ENCODE data around the gene TKFC.

The TKFC gene

GRCh38 chr11:61343792-61344745 is 11.0 kb downstream of the TKFC start:
- no peak overlapping the region for H3K4me3 Mint-ChIP-seq
- H3K36me3 Mint-ChIP-seq (ENCODE audit: insufficient read depth) = no peaks in the 10 kb centered on the region
- DNase-seq (no peak), ATAC-seq (replicated peaks) (no peak)
- peaks cover 0 to 2% of the 10 kb centered on the region in 2 donors for H3K4me1 Mint-ChIP-seq (ENCODE audit: low read depth in 2 of 2)
- H3K9me3 Mint-ChIP-seq = no peaks in the 10 kb centered on the region
- peak overlapping the region in 1 of 2 donors; percentile 44 for H3K27ac Mint-ChIP-seq
- no peaks in the 10 kb centered on the region for H3K27me3 Mint-ChIP-seq

- H3K27me3 Mint-ChIP-seq = no peaks in the 10 kb centered on the region
- no peak overlapping the region for H3K4me3 Mint-ChIP-seq
- DNase-seq (no peak), ATAC-seq (replicated peaks) (no peak)
- H3K9me3 Mint-ChIP-seq = no peaks in the 10 kb centered on the region
- peaks cover 5% of the 10 kb centered on the region for H3K36me3 Mint-ChIP-seq (ENCODE audit: insufficient read depth)
- peaks cover 0 to 2% of the 10 kb centered on the region in 2 donors for H3K4me1 Mint-ChIP-seq (ENCODE audit: low read depth in 2 of 2)
- no peak overlapping the region for H3K27ac Mint-ChIP-seq
Measured at GRCh38 chr11:61345170-61345610, 12.2 kb downstream of the TKFC start.

- no peaks in the 10 kb centered on the region for H3K9me3 Mint-ChIP-seq
- H3K4me3 Mint-ChIP-seq = no peak overlapping the region
- H3K36me3 Mint-ChIP-seq (ENCODE audit: insufficient read depth) = peaks cover 6% of the 10 kb centered on the region
- H3K27me3 Mint-ChIP-seq = no peaks in the 10 kb centered on the region
- DNase-seq (no peak), ATAC-seq (replicated peaks) (no peak)
- H3K27ac Mint-ChIP-seq = peak overlapping the region; percentile 25 to 72
- peaks cover 0 to 2% of the 10 kb centered on the region in 2 donors for H3K4me1 Mint-ChIP-seq (ENCODE audit: low read depth in 2 of 2)
Measured at GRCh38 chr11:61345954-61346843, 13.2 kb downstream of the TKFC start.

GRCh38 chr11:61347916-61348461 is 15.0 kb downstream of the TKFC start:
- H3K4me3 Mint-ChIP-seq = no peak overlapping the region

GRCh38 chr11:61349189-61349751 is 16.2 kb downstream of the TKFC start:
- ATAC-seq (replicated peaks) (no peak), DNase-seq (no peak)
- H3K9me3 Mint-ChIP-seq = no peaks in the 10 kb centered on the region
- H3K27me3 Mint-ChIP-seq = no peaks in the 10 kb centered on the region
- no peak overlapping the region for H3K4me3 Mint-ChIP-seq
- peaks cover 2 to 4% of the 10 kb centered on the region in 2 donors for H3K4me1 Mint-ChIP-seq (ENCODE audit: low read depth in 2 of 2)
- H3K27ac Mint-ChIP-seq = no peak overlapping the region
- H3K36me3 Mint-ChIP-seq (ENCODE audit: insufficient read depth) = peaks cover 22% of the 10 kb centered on the region

More at GRCh38 chr11:61347916-61348461, 15.0 kb downstream of the TKFC start:
- Mint-ChIP-seq H3K9me3 (no peaks in the 10 kb centered on the region), H3K4me1 (ENCODE audit: low read depth in 2 of 2) (peaks cover 0 to 2% of the 10 kb centered on the region in 2 donors), H3K27ac (no peak overlapping the region), H3K27me3 (no peaks in the 10 kb centered on the region), H3K36me3 (ENCODE audit: insufficient read depth) (peaks cover 19% of the 10 kb centered on the region)
- no peak for DNase-seq
- peak; percentile 29 for ATAC-seq (replicated peaks)

GRCh38 chr11:61349916-61350315 is 16.9 kb downstream of the TKFC start:
- Mint-ChIP-seq H3K36me3 (ENCODE audit: insufficient read depth) (peaks cover 22% of the 10 kb centered on the region), H3K4me1 (ENCODE audit: low read depth in 2 of 2) (peaks cover 2 to 4% of the 10 kb centered on the region in 2 donors), H3K4me3 (no peak overlapping the region), H3K27me3 (no peaks in the 10 kb centered on the region), H3K27ac (no peak overlapping the region), H3K9me3 (no peaks in the 10 kb centered on the region)
- ATAC-seq (replicated peaks) (no peak), DNase-seq (no peak)

GRCh38 chr11:61350336-61350735 is 17.3 kb downstream of the TKFC start:
- peak overlapping the region in 1 of 2 donors; percentile 19 for H3K27ac Mint-ChIP-seq

GRCh38 chr11:61350803-61351202 is 17.8 kb downstream of the TKFC start:
- no peaks in the 10 kb centered on the region for H3K27me3 Mint-ChIP-seq
- ATAC-seq (replicated peaks) (no peak), DNase-seq (no peak)
- H3K36me3 Mint-ChIP-seq (ENCODE audit: insufficient read depth) = peaks cover 29% of the 10 kb centered on the region
- no peak overlapping the region for H3K4me3 Mint-ChIP-seq
- no peaks in the 10 kb centered on the region for H3K9me3 Mint-ChIP-seq
- H3K27ac Mint-ChIP-seq = peak overlapping the region in 1 of 2 donors; percentile 19
- H3K4me1 Mint-ChIP-seq (ENCODE audit: low read depth in 2 of 2) = peaks cover 2 to 4% of the 10 kb centered on the region in 2 donors

More at GRCh38 chr11:61350336-61350735, 17.3 kb downstream of the TKFC start:
- DNase-seq (no peak), ATAC-seq (replicated peaks) (no peak)
- Mint-ChIP-seq H3K9me3 (no peaks in the 10 kb centered on the region), H3K36me3 (ENCODE audit: insufficient read depth) (peaks cover 25% of the 10 kb centered on the region), H3K27me3 (no peaks in the 10 kb centered on the region), H3K4me3 (no peak overlapping the region), H3K4me1 (ENCODE audit: low read depth in 2 of 2) (peaks cover 2 to 4% of the 10 kb centered on the region in 2 donors)

GRCh38 chr11:61352038-61352437 is 19.0 kb downstream of the TKFC start:
- Mint-ChIP-seq H3K4me1 (ENCODE audit: low read depth in 2 of 2) (peaks cover 0 to 4% of the 10 kb centered on the region in 2 donors), H3K36me3 (ENCODE audit: insufficient read depth) (peaks cover 31% of the 10 kb centered on the region)

GRCh38 chr11:61353131-61354067 is 20.4 kb downstream of the TKFC start:
- H3K4me3 Mint-ChIP-seq = no peak overlapping the region
- H3K27ac Mint-ChIP-seq = no peak overlapping the region
- no peaks in the 10 kb centered on the region for H3K9me3 Mint-ChIP-seq
- DNase-seq (no peak), ATAC-seq (replicated peaks) (no peak)
- H3K4me1 Mint-ChIP-seq (ENCODE audit: low read depth in 2 of 2) = peaks cover 0 to 4% of the 10 kb centered on the region in 2 donors
- H3K27me3 Mint-ChIP-seq = no peaks in the 10 kb centered on the region
- H3K36me3 Mint-ChIP-seq (ENCODE audit: insufficient read depth) = peaks cover 31% of the 10 kb centered on the region

More at GRCh38 chr11:61352038-61352437, 19.0 kb downstream of the TKFC start:
- H3K27ac Mint-ChIP-seq = no peak overlapping the region
- H3K9me3 Mint-ChIP-seq = no peaks in the 10 kb centered on the region
- no peak for ATAC-seq (replicated peaks)
- no peak for DNase-seq
- H3K27me3 Mint-ChIP-seq = no peaks in the 10 kb centered on the region
- H3K4me3 Mint-ChIP-seq = no peak overlapping the region

- Mint-ChIP-seq H3K4me1 (ENCODE audit: low read depth in 2 of 2) (peaks cover 0 to 4% of the 10 kb centered on the region in 2 donors), H3K4me3 (no peak overlapping the region), H3K36me3 (ENCODE audit: insufficient read depth) (peaks cover 31% of the 10 kb centered on the region), H3K27ac (no peak overlapping the region), H3K27me3 (no peaks in the 10 kb centered on the region), H3K9me3 (no peaks in the 10 kb centered on the region)
- ATAC-seq (replicated peaks) = no peak
- DNase-seq = no peak
Measured at GRCh38 chr11:61354208-61354607, 21.2 kb downstream of the TKFC start.

GRCh38 chr11:61356706-61357105 is 23.7 kb downstream of the TKFC start:
- H3K27ac Mint-ChIP-seq = peak overlapping the region in 1 of 2 donors; percentile 17
- peaks cover 26% of the 10 kb centered on the region for H3K36me3 Mint-ChIP-seq (ENCODE audit: insufficient read depth)
- peaks cover 10 to 11% of the 10 kb centered on the region in 2 donors for H3K4me1 Mint-ChIP-seq (ENCODE audit: low read depth in 2 of 2)
- no peaks in the 10 kb centered on the region for H3K9me3 Mint-ChIP-seq
- DNase-seq (no peak), ATAC-seq (replicated peaks) (no peak)
- no peak overlapping the region for H3K4me3 Mint-ChIP-seq
- H3K27me3 Mint-ChIP-seq = no peaks in the 10 kb centered on the region

Measured in effector memory CD8-positive, alpha-beta T cell (primary cell).